Liver (tissue), 9 donors: ENCODE results near the gene ITGA6. TPM values are rescaled to one million over a fixed set of nuclear protein-coding genes. Genes with fewer than 3 reads are reported as not detected.

Experiments used
- DNase-seq: peaks from one replicate; pipeline ENCODE4 v3.0.0-alpha.2; 2017; ENCODE audit warnings: low spot score
- H3K27ac ChIP-seq, 2 donors: one replicate each; pipeline ENCODE4 v1.7.0; 2013; ENCODE audit warnings: inconsistent platforms in 2 of 2, low read length in 2 of 2, control low read depth in 1 of 2, low read depth in 1 of 2, mild to moderate bottlenecking in 1 of 2
- H3K27me3 ChIP-seq, 4 donors: one replicate each; pipeline versions ENCODE4 v1.6.1 to v1.7.0; 2013; ENCODE audit warnings: low read length in 3 of 4, inconsistent platforms in 1 of 4, mild to moderate bottlenecking in 1 of 4, moderate library complexity in 1 of 4; ENCODE audit not compliant: control insufficient read depth in 4 of 4, insufficient read depth in 4 of 4
- H3K36me3 ChIP-seq, 4 donors: one replicate each; pipeline versions ENCODE4 v1.6.1 to v1.7.0; 2013; ENCODE audit warnings: low read length in 3 of 4, mild to moderate bottlenecking in 3 of 4, low read depth in 1 of 4, moderate library complexity in 1 of 4; ENCODE audit not compliant: control insufficient read depth in 4 of 4, insufficient read depth in 3 of 4
- H3K4me1 ChIP-seq, 4 donors: one replicate each; pipeline versions ENCODE4 v1.6.1 to v1.7.0; 2013; ENCODE audit warnings: low read length in 3 of 4, mild to moderate bottlenecking in 3 of 4, moderate library complexity in 1 of 4; ENCODE audit not compliant: control insufficient read depth in 4 of 4, insufficient read depth in 4 of 4
- H3K4me3 ChIP-seq, 3 donors: one replicate each; pipeline versions ENCODE4 v1.6.1 to v1.7.0; 2013; ENCODE audit warnings: low read length in 3 of 3, control low read depth in 1 of 3, low read depth in 1 of 3, mild to moderate bottlenecking in 1 of 3
- H3K9ac ChIP-seq, 2 donors: one replicate each; pipeline ENCODE4 v1.7.0; 2013; ENCODE audit warnings: low read length in 2 of 2, mild to moderate bottlenecking in 2 of 2, moderate library complexity in 2 of 2, control low read depth in 1 of 2, low read depth in 1 of 2
- H3K9me3 ChIP-seq, 4 donors: one replicate each; pipeline versions ENCODE4 v1.6.1 to v1.7.0; 2013; ENCODE audit warnings: low read length in 3 of 4; ENCODE audit not compliant: control insufficient read depth in 4 of 4
- ATF3 ChIP-seq: IDR thresholded peaks from 2 replicates; pipeline ENCODE4 v1.6.1; 2016; ENCODE audit warnings: antibody characterized with exemption
- CTCF ChIP-seq: fragments of 150-350 bp; IDR thresholded peaks from 2 replicates; pipeline ENCODE4 v1.5.1; 2017; ENCODE audit warnings: improper control_type of control experiment, low read depth, low read length; ENCODE audit not compliant: missing input control
- EGR1 ChIP-seq, 2 donors: IDR thresholded peaks; 2 replicates each; pipeline ENCODE4 v1.6.1; 2016 to 2018; ENCODE audit warnings: antibody characterized with exemption in 2 of 2, low read depth in 2 of 2
- FOXA1 ChIP-seq: IDR thresholded peaks from 2 replicates; pipeline ENCODE4 v1.6.1; 2016; ENCODE audit warnings: antibody characterized with exemption
- FOXA2 ChIP-seq: IDR thresholded peaks from 2 replicates; pipeline ENCODE4 v1.6.1; 2016; ENCODE audit warnings: antibody characterized with exemption
- GABPA ChIP-seq, 2 donors: IDR thresholded peaks in 1 of 2; conservative IDR thresholded peaks in 1 of 2; 2 replicates each; pipeline ENCODE4 v1.6.1; 2016; ENCODE audit warnings: antibody characterized with exemption in 2 of 2, mild to moderate bottlenecking in 1 of 2, moderate library complexity in 1 of 2
- HNF4A ChIP-seq, 2 donors: conservative IDR thresholded peaks; 2 replicates each; pipeline ENCODE4 v1.6.1; 2016; ENCODE audit warnings: antibody characterized with exemption in 2 of 2, mild to moderate bottlenecking in 2 of 2
- HNF4G ChIP-seq: IDR thresholded peaks from 2 replicates; pipeline ENCODE4 v1.6.1; 2016; ENCODE audit warnings: antibody characterized with exemption
- JUND ChIP-seq, 2 donors: IDR thresholded peaks; 2 replicates each; pipeline ENCODE4 v1.6.1; 2016; ENCODE audit warnings: antibody characterized with exemption in 2 of 2
- NR2F2 ChIP-seq: IDR thresholded peaks from 2 replicates; pipeline ENCODE4 v1.6.1; 2016; ENCODE audit warnings: antibody characterized with exemption
- RAD21 ChIP-seq, 2 donors: IDR thresholded peaks; 2 replicates each; pipeline ENCODE4 v1.6.1; 2016; ENCODE audit warnings: antibody characterized with exemption in 2 of 2, mild to moderate bottlenecking in 2 of 2
- REST ChIP-seq: IDR thresholded peaks from 2 replicates; pipeline ENCODE4 v1.6.1; 2016; ENCODE audit warnings: antibody characterized with exemption, mild to moderate bottlenecking
- SP1 ChIP-seq: IDR thresholded peaks from 2 replicates; pipeline ENCODE4 v1.6.1; 2018; ENCODE audit warnings: antibody characterized with exemption, mild to moderate bottlenecking
- TAF1 ChIP-seq: conservative IDR thresholded peaks from 2 replicates; pipeline ENCODE4 v1.6.1; 2016; ENCODE audit warnings: antibody characterized with exemption, mild to moderate bottlenecking
- YY1 ChIP-seq: IDR thresholded peaks from 2 replicates; pipeline ENCODE4 v1.6.1; 2016; ENCODE audit warnings: antibody characterized with exemption, mild to moderate bottlenecking
- ZBTB33 ChIP-seq: IDR thresholded peaks from 2 replicates; pipeline ENCODE4 v1.6.1; 2016; ENCODE audit warnings: antibody characterized with exemption
- WGBS: extraction: QIAGEN DNeasy Blood & Tissue Kit; methylation state at CpG from one replicate; pipeline ENCODE4 v1.1.7; 2013; 5-methylcytosine and 5-hydroxymethylcytosine counted together
- polyA plus RNA-seq, 2 donors: library from polyadenylated mRNA; stranded (reverse) in 1 of 2; unstranded in 1 of 2; fragments of 200-250 nt in 1 of 2; fragments of >200 nt in 1 of 2; fragmentation: Nextera tagmentation in 1 of 2; extraction: Ambion mirVana in 1 of 2; gene quantifications; one replicate each; pipeline versions ENCODE4 v1.2.1 to v1.2.3, GENCODE V29; 2013 to 2015
- total RNA-seq, 2 donors: library from RNA; depleted of rRNA; stranded (reverse); fragments of >200 nt; gene quantifications; one replicate each; pipeline ENCODE4 v1.2.3, GENCODE V29; 2014
- donor health status: healthy.
- donor health status: healthy.
- donor health status: healthy.
- donor health status: healthy.
- donor health status: healthy.

Gene ITGA6
- total and polyA plus RNA-seq, 4 donors = 5.8 to 21.6 (median 11.4) TPM

- H3K9ac ChIP-seq = no peak overlapping the region
- H3K36me3 ChIP-seq = no peaks in the 10 kb centered on the region
- no peak for DNase-seq
- TF ChIP-seq NR2F2 = no peak
- TF ChIP-seq JUND (IDR thresholded peaks at IDR 0.05) = no peak
- no peak for TF ChIP-seq FOXA1
- TF ChIP-seq REST = no peak
- no peaks in the 10 kb centered on the region for H3K9me3 ChIP-seq
- 96% methylated on average over 8 of the region's 8 CpGs for WGBS
- no peak overlapping the region for H3K27ac ChIP-seq
- no peaks in the 10 kb centered on the region for H3K27me3 ChIP-seq
- H3K4me3 ChIP-seq = no peak overlapping the region
- peaks cover 0 to 4% (median 0%) of the 10 kb centered on the region in 4 donors for H3K4me1 ChIP-seq
These were observed 22.6 kb downstream of the ITGA6 start for GRCh38 chr2:172449911-172450550.

GRCh38 chr2:172451923-172452322, 24.5 kb downstream of the ITGA6 start:
- TF ChIP-seq EGR1 (IDR thresholded peaks at IDR 0.05; ENCODE audit: low read depth in 2 of 2) (no peak), RAD21 (IDR thresholded peaks at IDR 0.05) (no peak)
- peaks cover 0 to 4% (median 0%) of the 10 kb centered on the region in 4 donors for H3K4me1 ChIP-seq
- no peak overlapping the region for H3K4me3 ChIP-seq
- no peaks in the 10 kb centered on the region for H3K36me3 ChIP-seq
- DNase-seq = no peak
- H3K27me3 ChIP-seq = no peaks in the 10 kb centered on the region
- H3K27ac ChIP-seq = no peak overlapping the region
- WGBS = 96% methylated on average over 5 of the region's 5 CpGs
- no peaks in the 10 kb centered on the region for H3K9me3 ChIP-seq
- H3K9ac ChIP-seq = no peak overlapping the region

GRCh38 chr2:172452845-172453244, 25.5 kb downstream of the ITGA6 start:
- H3K4me1 ChIP-seq = peaks cover 0 to 4% (median 0%) of the 10 kb centered on the region in 4 donors

More at GRCh38 chr2:172452845-172453244, 25.5 kb downstream of the ITGA6 start:
- Histone ChIP-seq H3K9ac (no peak overlapping the region), H3K4me3 (no peak overlapping the region), H3K27ac (no peak overlapping the region), H3K36me3 (no peaks in the 10 kb centered on the region), H3K9me3 (no peaks in the 10 kb centered on the region), H3K27me3 (no peaks in the 10 kb centered on the region)
- 60% methylated on average over 2 of the region's 2 CpGs for WGBS
- no peak for TF ChIP-seq CTCF
- TF ChIP-seq HNF4G = no peak
- no peak for TF ChIP-seq HNF4A (conservative IDR thresholded peaks at IDR 0.05)
- TF ChIP-seq RAD21 (IDR thresholded peaks at IDR 0.05) = no peak
- no peak for TF ChIP-seq GABPA (IDR thresholded peaks at IDR 0.05 in 1 of 2, conservative IDR thresholded peaks at IDR 0.05 in 1 of 2)
- no peak for TF ChIP-seq SP1
- TF ChIP-seq REST = no peak
- TF ChIP-seq TAF1 = no peak
- TF ChIP-seq EGR1 (IDR thresholded peaks at IDR 0.05; ENCODE audit: low read depth in 2 of 2) = no peak
- TF ChIP-seq ATF3 = no peak
- TF ChIP-seq YY1 = no peak
- no peak for TF ChIP-seq ZBTB33
- no peak for TF ChIP-seq FOXA2
- no peak for DNase-seq
